SK-N-SH (cell line): ENCODE data around the gene B4GALNT3. TPM values are rescaled to one million over a fixed set of nuclear protein-coding genes. Genes with fewer than 3 reads are reported as not detected.

Experiments
- CTCF ChIA-PET: fragments of 300-600, 350-600 bp; formaldehyde crosslinking; extraction: SDS; loops from one replicate; lab custom pipeline; 2021; lab: Yijun Ruan, JAX
- POLR2A ChIA-PET: fragments of 350-600 bp; sonication (Branson Sonifier 250); formaldehyde crosslinking; extraction: SDS; loops from one replicate; lab custom pipeline; 2020; ENCODE audit warnings: antibody characterized with exemption, inconsistent platforms; lab: Yijun Ruan, JAX
- DNase-seq: peaks from one replicate; pipeline ENCODE4 v3.0.0; 2012
- H2AFZ ChIP-seq: fragments of 200-600 bp; sonication (generic); 2 replicates; pipeline ENCODE4 v1.8.1; 2016; ENCODE audit warnings: antibody characterized with exemption, mild to moderate bottlenecking, low read depth
- H3F3A ChIP-seq: fragments of 200-600 bp; sonication (generic); replicated peaks from 2 replicates; pipeline ENCODE3; 2016; ENCODE audit warnings: antibody characterized with exemption, mild to moderate bottlenecking; ENCODE audit not compliant: insufficient read depth
- H3K27ac ChIP-seq, 2 experiments: fragments of 200-500 bp in 1 of 2; fragments of 200-600 bp in 1 of 2; sonication (Bioruptor generic) in 1 of 2; sonication (generic), shearing (Covaris generic) in 1 of 2; 2 replicates each; pipeline versions ENCODE4 v1.5.1 to v1.6.1; 2014 to 2016; ENCODE audit warnings: low read depth in 2 of 2, inconsistent platforms in 1 of 2, low read length in 1 of 2, mild to moderate bottlenecking in 1 of 2, mixed read lengths in 1 of 2
- H3K27me3 ChIP-seq: fragments of 200-600 bp; sonication (generic), shearing (Covaris generic); 2 replicates; pipeline ENCODE4 v1.6.1; 2016; ENCODE audit warnings: mixed run types; ENCODE audit not compliant: insufficient read depth
- H3K36me3 ChIP-seq, 2 experiments: fragments of 200-500 bp in 1 of 2; fragments of 200-600 bp in 1 of 2; sonication (Bioruptor generic) in 1 of 2; sonication (generic) in 1 of 2; replicated peaks in 1 of 2; 2 replicates each; pipeline versions ENCODE3 to v1.5.1; 2014 to 2016; ENCODE audit warnings: low read length in 1 of 2, mild to moderate bottlenecking in 1 of 2; ENCODE audit not compliant: insufficient read depth in 2 of 2, control insufficient read depth in 1 of 2
- H3K4me1 ChIP-seq, 2 experiments: fragments of 200-500 bp in 1 of 2; fragments of 200-600 bp in 1 of 2; sonication (Bioruptor generic) in 1 of 2; sonication (generic), shearing (Covaris generic) in 1 of 2; 2 replicates each; pipeline versions ENCODE4 v1.5.1 to v1.6.1; 2014 to 2016; ENCODE audit warnings: low read depth in 1 of 2, low read length in 1 of 2, mixed run types in 1 of 2; ENCODE audit not compliant: insufficient read depth in 2 of 2, control insufficient read depth in 1 of 2
- H3K4me2 ChIP-seq: fragments of 200-600 bp; sonication (generic), shearing (Covaris generic); 2 replicates; pipeline ENCODE4 v1.6.1; 2017; ENCODE audit warnings: mixed run types
- H3K4me3 ChIP-seq, 2 experiments: fragments of 200-500 bp in 1 of 2; fragments of 200-600 bp in 1 of 2; sonication (Bioruptor generic) in 1 of 2; sonication (generic), shearing (Covaris generic) in 1 of 2; 2 replicates each; pipeline versions ENCODE4 v1.5.1 to v1.8.1; 2014 to 2016; ENCODE audit warnings: low read depth in 2 of 2, inconsistent platforms in 1 of 2, low read length in 1 of 2, mild to moderate bottlenecking in 1 of 2, mixed read lengths in 1 of 2, moderate library complexity in 1 of 2
- H3K79me2 ChIP-seq: fragments of 200-600 bp; sonication (generic); 2 replicates; pipeline ENCODE4 v1.8.1; 2017; ENCODE audit warnings: mild to moderate bottlenecking; ENCODE audit not compliant: insufficient read depth
- H3K9ac ChIP-seq: fragments of 200-600 bp; sonication (generic); 2 replicates; pipeline ENCODE4 v1.6.1; 2017; ENCODE audit warnings: mixed run types
- H3K9me2 ChIP-seq: fragments of 200-600 bp; sonication (generic); 2 replicates; pipeline ENCODE4 v1.6.1; 2017; ENCODE audit warnings: mixed run types
- H3K9me3 ChIP-seq: fragments of 200-600 bp; sonication (generic); 2 replicates; pipeline ENCODE4 v1.6.1; 2017; ENCODE audit warnings: mixed run types, mild to moderate bottlenecking, moderate library complexity
- H4K20me1 ChIP-seq: fragments of 200-600 bp; sonication (generic); 2 replicates; pipeline ENCODE4 v1.6.1; 2017; ENCODE audit warnings: mild to moderate bottlenecking, mixed run types; ENCODE audit not compliant: insufficient read depth
- CTCF ChIP-seq: fragments of 200-600 bp; sonication (generic); IDR thresholded peaks from 2 replicates; pipeline ENCODE4 v1.6.1; 2017; ENCODE audit warnings: antibody characterized with exemption, mild to moderate bottlenecking, moderate library complexity
- FOXM1 ChIP-seq: IDR thresholded peaks from 2 replicates; pipeline ENCODE4 v1.4.0; 2012; ENCODE audit warnings: low read depth, mild to moderate bottlenecking
- REST ChIP-seq: IDR thresholded peaks from 2 replicates; pipeline ENCODE4 v1.6.1; 2012; ENCODE audit warnings: mild to moderate bottlenecking, low read depth, low read length, moderate library complexity
- RFX5 ChIP-seq: IDR thresholded peaks from 2 replicates; pipeline ENCODE4 v1.6.1; 2012; ENCODE audit warnings: mild to moderate bottlenecking, improper control_type of control experiment, low read length
- TEAD4 ChIP-seq: IDR thresholded peaks from 2 replicates; pipeline ENCODE4 v1.4.0; 2012; ENCODE audit warnings: mild to moderate bottlenecking, borderline replicate concordance; ENCODE audit not compliant: insufficient read depth
- WGBS: methylation state at CpG from one replicate; pipeline ENCODE4 v1.1.6; 2017; ENCODE audit warnings: low lambda C conversion rate; 5-methylcytosine and 5-hydroxymethylcytosine counted together
- polyA plus RNA-seq, 3 experiments: library from polyadenylated mRNA; depleted of rRNA; stranded (reverse); fragments of >200 nt; gene quantifications; 2 replicates each; pipeline ENCODE4 v1.2.3, GENCODE V29; 2012

Gene B4GALNT3
- polyA plus RNA-seq, 1 of the 3 experiments (the other 2 are of a cell fraction): 0.53 TPM

GRCh38 chr12:452667-453210, 7.0 kb upstream of the B4GALNT3 start:
- no peak for DNase-seq
- Histone ChIP-seq H3K27me3 (peaks cover 15% of the 10 kb centered on the region), H3K9me2 (no peaks in the 10 kb centered on the region), H3K27ac (no peak overlapping the region), H3K4me3 (no peak overlapping the region), H3F3A (no peaks in the 10 kb centered on the region), H3K9ac (no peak overlapping the region), H3K79me2 (no peaks in the 10 kb centered on the region), H3K36me3 (no peaks in the 10 kb centered on the region), H3K4me2 (no peak overlapping the region), H2AFZ (no peak overlapping the region), H3K4me1 (no peaks in the 10 kb centered on the region), H3K9me3 (no peaks in the 10 kb centered on the region), H4K20me1 (no peaks in the 10 kb centered on the region)
- peak; percentile 17; the same call in 1 of the 2 replicates for TF ChIP-seq CTCF
- no peak for TF ChIP-seq TEAD4
- 66% methylated on average over 15 of the region's 25 CpGs for WGBS
- ChIA-PET POLR2A (no interaction called here), CTCF (interaction anchor here (0.6 to 21.8 kb wide), 24 partner anchors 10 to 373 kb away, joined by 3 to 560 read pairs (median 4); partner anchors contain the start of gene CCDC77)

GRCh38 chr12:454833-455232, 4.9 kb upstream of the B4GALNT3 start:
- Histone ChIP-seq H2AFZ (no peak overlapping the region), H3K4me1 (peaks cover 0 to 5% of the 10 kb centered on the region in 2 experiments; a peak in 1 of 4 replicates), H3K36me3 (no peaks in the 10 kb centered on the region), H3K27me3 (peaks cover 34% of the 10 kb centered on the region), H3K9ac (no peak overlapping the region), H3K79me2 (no peaks in the 10 kb centered on the region), H3K27ac (no peak overlapping the region), H3K9me2 (no peaks in the 10 kb centered on the region), H3K9me3 (no peaks in the 10 kb centered on the region), H3K4me2 (no peak overlapping the region), H4K20me1 (no peaks in the 10 kb centered on the region), H3F3A (no peaks in the 10 kb centered on the region), H3K4me3 (no peak overlapping the region)
- ChIA-PET CTCF (interaction anchor here (1.0 to 21.8 kb wide), 8 partner anchors 8 to 96 kb away, joined by 3 to 560 read pairs (median 8); no protein-coding TSS in a partner anchor), POLR2A (no interaction called here)
- WGBS: 57% methylated on average over 1 of the region's 1 CpG
- DNase-seq: no peak
- no peak for TF ChIP-seq REST
- TF ChIP-seq FOXM1: no peak
- no peak for TF ChIP-seq RFX5
